ENCODE results near the gene GYG2.
A peak's percentile ranks its signal among the peaks of the same experiment; 100 is the strongest.

GYG2 gene

GRCh38 chrX:2871831-2872230, 43.1 kb downstream of the GYG2 start:
- TF ChIP-seq, protein P1, sequence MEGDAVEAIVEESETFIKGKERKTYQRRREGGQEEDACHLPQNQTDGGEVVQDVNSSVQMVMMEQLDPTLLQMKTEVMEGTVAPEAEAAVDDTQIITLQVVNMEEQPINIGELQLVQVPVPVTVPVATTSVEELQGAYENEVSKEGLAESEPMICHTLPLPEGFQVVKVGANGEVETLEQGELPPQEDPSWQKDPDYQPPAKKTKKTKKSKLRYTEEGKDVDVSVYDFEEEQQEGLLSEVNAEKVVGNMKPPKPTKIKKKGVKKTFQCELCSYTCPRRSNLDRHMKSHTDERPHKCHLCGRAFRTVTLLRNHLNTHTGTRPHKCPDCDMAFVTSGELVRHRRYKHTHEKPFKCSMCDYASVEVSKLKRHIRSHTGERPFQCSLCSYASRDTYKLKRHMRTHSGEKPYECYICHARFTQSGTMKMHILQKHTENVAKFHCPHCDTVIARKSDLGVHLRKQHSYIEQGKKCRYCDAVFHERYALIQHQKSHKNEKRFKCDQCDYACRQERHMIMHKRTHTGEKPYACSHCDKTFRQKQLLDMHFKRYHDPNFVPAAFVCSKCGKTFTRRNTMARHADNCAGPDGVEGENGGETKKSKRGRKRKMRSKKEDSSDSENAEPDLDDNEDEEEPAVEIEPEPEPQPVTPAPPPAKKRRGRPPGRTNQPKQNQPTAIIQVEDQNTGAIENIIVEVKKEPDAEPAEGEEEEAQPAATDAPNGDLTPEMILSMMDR (IDR thresholded peaks at IDR 0.05; ENCODE audit: low read depth, low read length, missing control alignments), result no peak
- no peak for DNase-seq (ENCODE audit: low read depth)
- H3K4me3 ChIP-seq (ENCODE audit: low read depth, low read length), result no peak overlapping the region

DNA sequence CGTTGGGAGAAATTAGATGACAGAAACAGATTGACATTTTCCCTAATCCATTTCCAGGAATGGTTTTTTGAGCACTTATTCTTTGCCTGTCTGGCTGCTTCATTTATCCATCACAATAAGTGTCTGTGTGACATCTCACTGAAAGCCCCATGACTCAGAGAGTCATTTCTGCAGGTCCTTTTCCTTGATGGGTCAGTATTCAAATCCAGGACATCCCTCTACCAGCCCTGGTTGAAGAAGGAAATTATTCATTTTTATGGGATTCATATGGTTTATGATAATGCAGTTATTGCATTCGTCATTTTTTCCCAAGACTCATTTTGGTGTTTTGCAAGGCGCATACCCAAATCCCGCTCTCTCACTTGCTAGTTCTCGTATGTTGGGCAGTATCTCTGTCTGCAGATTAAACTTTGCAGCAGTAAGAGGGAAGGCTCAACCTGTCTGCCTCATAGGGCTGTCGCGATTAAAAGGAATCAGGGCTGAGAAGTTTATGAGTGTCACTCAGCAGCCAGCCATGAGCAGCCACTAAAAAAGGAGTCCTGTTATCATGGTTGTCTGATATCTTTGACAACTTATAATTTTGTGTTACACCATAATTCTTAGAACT, 44.0 kb downstream of the GYG2 start:
- DNase-seq (ENCODE audit: low read depth), result no peak
- TF ChIP-seq, protein P1 (IDR thresholded peaks at IDR 0.05; ENCODE audit: low read depth, low read length, missing control alignments), result no peak
- no peak overlapping the region for H3K4me3 ChIP-seq (ENCODE audit: low read depth, low read length)

DNA sequence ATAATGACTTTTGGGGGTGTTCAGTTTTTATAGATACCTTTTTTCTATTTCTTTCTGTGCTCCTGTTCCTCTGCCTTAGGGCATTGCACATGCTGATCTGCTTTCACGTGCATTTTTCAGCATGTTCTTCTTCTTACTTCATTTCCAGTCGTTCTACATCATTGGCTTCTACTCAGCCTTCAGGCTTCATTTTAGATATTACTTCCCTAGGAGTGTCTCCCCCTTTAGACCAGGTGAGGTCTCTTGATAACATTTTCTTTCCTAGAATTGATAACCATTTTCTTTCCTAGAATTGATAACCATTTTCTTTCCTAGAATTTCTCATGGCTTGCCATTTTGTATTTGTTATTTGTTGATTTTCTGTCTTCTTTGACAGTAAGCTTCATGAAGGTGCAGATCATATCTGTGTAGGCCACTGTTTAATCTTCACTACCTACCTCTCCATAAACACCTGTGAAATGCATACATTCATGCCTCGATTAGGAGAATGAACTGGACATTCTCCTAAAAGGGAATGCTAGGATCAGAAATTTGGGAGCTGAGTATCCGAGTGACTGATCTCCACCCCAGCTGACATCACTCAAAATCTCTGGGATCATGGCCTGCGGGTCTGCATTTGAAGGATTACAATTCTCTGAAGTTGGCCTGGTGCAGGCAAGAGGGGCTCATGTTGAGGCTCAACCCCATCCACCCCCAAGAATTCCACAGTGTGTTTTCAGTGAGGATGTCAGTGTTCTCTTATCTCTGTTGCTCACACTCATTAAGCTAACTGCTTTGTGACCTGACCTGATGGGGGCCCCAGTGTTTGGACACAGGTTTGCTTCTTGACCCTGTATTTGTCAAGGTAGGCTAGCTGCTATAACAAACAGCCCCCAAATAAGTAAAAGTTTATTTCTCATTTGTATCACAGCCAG, 45.7 kb downstream of the GYG2 start:
- H3K4me3 ChIP-seq (ENCODE audit: low read depth, low read length), result no peak overlapping the region
- DNase-seq (ENCODE audit: low read depth), result no peak
- TF ChIP-seq, protein P1 (IDR thresholded peaks at IDR 0.05; ENCODE audit: low read depth, low read length, missing control alignments), result no peak

- DNase-seq (ENCODE audit: low read depth), result no peak
- TF ChIP-seq, protein P1 (IDR thresholded peaks at IDR 0.05; ENCODE audit: low read depth, low read length, missing control alignments), result no peak
- no peak overlapping the region for H3K4me3 ChIP-seq (ENCODE audit: low read depth, low read length)
Observed at GRCh38 chrX:2875136-2875481, 46.4 kb downstream of the GYG2 start.

GRCh38 chrX:2875798-2876399, 47.2 kb downstream of the GYG2 start:
- H3K4me3 ChIP-seq (ENCODE audit: low read depth, low read length), result no peak overlapping the region
- DNase-seq (ENCODE audit: low read depth), result no peak
- TF ChIP-seq, protein P1 (IDR thresholded peaks at IDR 0.05; ENCODE audit: low read depth, low read length, missing control alignments), result peak; percentile 18

GRCh38 chrX:2878563-2878962, 49.8 kb downstream of the GYG2 start:
- DNase-seq (ENCODE audit: low read depth), result no peak
- TF ChIP-seq, protein P1 (IDR thresholded peaks at IDR 0.05; ENCODE audit: low read depth, low read length, missing control alignments), result no peak
- H3K4me3 ChIP-seq (ENCODE audit: low read depth, low read length), result no peak overlapping the region

All from GM12864 (cell line).